H9 (cell line): ENCODE measurements around the gene AK4. TPM values are rescaled to one million over a fixed set of nuclear protein-coding genes. Genes with fewer than 3 reads are reported as not detected.

Experiments
- DNase-seq: peaks from one replicate; pipeline ENCODE4 v3.0.0-alpha.2; 2017
- H2AFZ ChIP-seq: one replicate; pipeline ENCODE4 v1.6.1; 2013; ENCODE audit warnings: mild to moderate bottlenecking, low read length, control low read depth, moderate library complexity
- H2AK5ac ChIP-seq: 2 replicates; pipeline ENCODE4 v1.6.1; 2013; ENCODE audit warnings: low read length, control low read depth, mixed read lengths; ENCODE audit not compliant: insufficient read length
- H2BK120ac ChIP-seq: one replicate; pipeline ENCODE4 v1.6.1; 2013; ENCODE audit warnings: low read depth, mild to moderate bottlenecking, low read length, control low read depth, inconsistent platforms; ENCODE audit not compliant: poor library complexity, severe bottlenecking
- H2BK12ac ChIP-seq: 2 replicates; pipeline ENCODE4 v1.6.1; 2013; ENCODE audit warnings: low read length, control low read depth, mixed read lengths, low read depth; ENCODE audit not compliant: insufficient read length
- H2BK15ac ChIP-seq: 2 replicates; pipeline ENCODE4 v1.6.1; 2013; ENCODE audit warnings: low read depth, low read length, control low read depth
- H2BK20ac ChIP-seq: one replicate; pipeline ENCODE4 v1.6.1; 2013; ENCODE audit warnings: low read depth, mild to moderate bottlenecking, low read length, control low read depth, inconsistent platforms; ENCODE audit not compliant: poor library complexity, severe bottlenecking
- H2BK5ac ChIP-seq: 2 replicates; pipeline ENCODE4 v1.6.1; 2013; ENCODE audit warnings: low read length, control low read depth, mixed read lengths; ENCODE audit not compliant: insufficient read length
- H3K14ac ChIP-seq: 2 replicates; pipeline ENCODE4 v1.6.1; 2013; ENCODE audit warnings: low read length, control low read depth; ENCODE audit not compliant: insufficient read depth
- H3K18ac ChIP-seq: 2 replicates; pipeline ENCODE4 v1.6.1; 2013; ENCODE audit warnings: low read depth, mild to moderate bottlenecking, mixed read lengths, low read length, control low read depth; ENCODE audit not compliant: insufficient read length
- H3K23ac ChIP-seq: 2 replicates; pipeline ENCODE4 v1.6.1; 2013; ENCODE audit warnings: low read length, control low read depth, mixed read lengths, low read depth; ENCODE audit not compliant: insufficient read length
- H3K23me2 ChIP-seq: 2 replicates; pipeline ENCODE4 v1.6.1; 2013; ENCODE audit warnings: low read depth, mild to moderate bottlenecking, mixed read lengths, low read length, control low read depth; ENCODE audit not compliant: insufficient read length, poor library complexity, severe bottlenecking
- H3K27ac ChIP-seq: 2 replicates; pipeline ENCODE4 v1.5.1; 2013; ENCODE audit warnings: low read length, control low read depth, mixed read lengths, low read depth; ENCODE audit not compliant: insufficient read length
- H3K27me3 ChIP-seq: 2 replicates; pipeline ENCODE4 v1.6.1; 2013; ENCODE audit warnings: low read length, control low read depth, inconsistent platforms; ENCODE audit not compliant: insufficient read depth
- H3K4ac ChIP-seq: 2 replicates; pipeline ENCODE4 v1.6.1; 2013; ENCODE audit warnings: low read depth, mild to moderate bottlenecking, control low read depth, inconsistent platforms, low read length, moderate library complexity
- H3K4me1 ChIP-seq: 2 replicates; pipeline ENCODE4 v1.6.1; 2013; ENCODE audit warnings: low read length, control low read depth, inconsistent platforms; ENCODE audit not compliant: insufficient read depth
- H3K4me2 ChIP-seq: 2 replicates; pipeline ENCODE4 v1.6.1; 2013; ENCODE audit warnings: low read length, control low read depth, mixed read lengths; ENCODE audit not compliant: insufficient read length, insufficient read depth
- H3K56ac ChIP-seq: 2 replicates; pipeline ENCODE4 v1.6.1; 2013; ENCODE audit warnings: low read depth, mild to moderate bottlenecking, mixed read lengths, low read length, control low read depth; ENCODE audit not compliant: insufficient read length
- H3K79me1 ChIP-seq: 2 replicates; pipeline ENCODE4 v1.6.1; 2013; ENCODE audit warnings: low read depth, mild to moderate bottlenecking, moderate library complexity, low read length, control low read depth, inconsistent platforms; ENCODE audit not compliant: insufficient read depth, poor library complexity, severe bottlenecking
- H3K79me2 ChIP-seq: 2 replicates; pipeline ENCODE4 v1.6.1; 2013; ENCODE audit warnings: low read length, control low read depth, inconsistent platforms; ENCODE audit not compliant: insufficient read depth
- H3K9ac ChIP-seq: 2 replicates; pipeline ENCODE4 v1.6.1; 2013; ENCODE audit warnings: low read length, control low read depth, mixed read lengths; ENCODE audit not compliant: insufficient read length; ENCODE audit errors: extremely low read depth
- H3K9me3 ChIP-seq: one replicate; pipeline ENCODE4 v1.6.1; 2013; ENCODE audit warnings: low read depth, low read length, inconsistent platforms; ENCODE audit not compliant: control insufficient read depth
- H3T11ph ChIP-seq: one replicate; pipeline ENCODE4 v1.6.1; 2013; ENCODE audit warnings: mild to moderate bottlenecking, low read length, control low read depth, inconsistent platforms
- H4K20me1 ChIP-seq: one replicate; pipeline ENCODE4 v1.6.1; 2013; ENCODE audit not compliant: control insufficient read depth, insufficient read length, insufficient read depth
- H4K5ac ChIP-seq: 2 replicates; pipeline ENCODE4 v1.6.1; 2013; ENCODE audit warnings: low read depth, mild to moderate bottlenecking, mixed read lengths, low read length, control low read depth; ENCODE audit not compliant: insufficient read length
- H4K8ac ChIP-seq: replicated peaks from 2 replicates; pipeline ENCODE4 v1.6.1; 2013; ENCODE audit warnings: low read length, control low read depth, mixed read lengths, low read depth; ENCODE audit not compliant: insufficient read length
- H4K91ac ChIP-seq: 2 replicates; pipeline ENCODE4 v1.6.1; 2013; ENCODE audit warnings: low read depth, mild to moderate bottlenecking, moderate library complexity, mixed read lengths, low read length, control low read depth; ENCODE audit not compliant: insufficient read length
- H3K27ac Mint-ChIP-seq, 3 experiments: 2 replicates in 2 of 3; 3 replicates in 1 of 3; pipeline ENCODE4 v1.8.0; 2020 to 2021; ENCODE audit warnings: mixed read lengths in 3 of 3, mild to moderate bottlenecking in 1 of 3, moderate library complexity in 1 of 3
- H3K27me3 Mint-ChIP-seq: 2 replicates; pipeline ENCODE4 v1.8.0; 2021; ENCODE audit warnings: low read depth, mild to moderate bottlenecking, moderate library complexity, mixed read lengths
- H3K36me3 Mint-ChIP-seq, 3 experiments: 2 replicates in 2 of 3; 3 replicates in 1 of 3; pipeline ENCODE4 v1.8.0; 2020 to 2021; ENCODE audit warnings: low read depth in 3 of 3, mixed read lengths in 3 of 3; ENCODE audit not compliant: insufficient read depth in 1 of 3
- H3K4me1 Mint-ChIP-seq, 2 experiments: 2 replicates each; pipeline ENCODE4 v1.8.0; 2020; ENCODE audit warnings: mixed read lengths in 2 of 2
- H3K4me3 Mint-ChIP-seq, 2 experiments: 2 replicates in 1 of 2; 3 replicates in 1 of 2; pipeline ENCODE4 v1.8.0; 2020 to 2021; ENCODE audit warnings: mild to moderate bottlenecking in 2 of 2, mixed read lengths in 2 of 2, moderate library complexity in 1 of 2
- H3K9me3 Mint-ChIP-seq, 2 experiments: 2 replicates in 1 of 2; 3 replicates in 1 of 2; pipeline ENCODE4 v1.8.0; 2020; ENCODE audit warnings: mild to moderate bottlenecking in 2 of 2, mixed read lengths in 2 of 2, moderate library complexity in 1 of 2
- WGBS: extraction: QIAGEN DNeasy Blood & Tissue Kit; methylation state at CpG from one replicate; pipeline ENCODE4 v1.1.7; 2013; ENCODE audit warnings: missing lambda C conversion rate, low lambda C conversion rate, mixed read lengths; ENCODE audit not compliant: insufficient read length; ENCODE audit errors: extremely low coverage; 5-methylcytosine and 5-hydroxymethylcytosine counted together
- total RNA-seq: library from RNA; stranded (reverse); gene quantifications from 2 replicates; pipeline ENCODE4 v1.2.1, GENCODE V29; 2021
- TF ChIP-seq, protein P1 (sequence below): fragments of 200-600 bp; sonication (generic); conservative IDR thresholded peaks from 3 replicates; pipeline ENCODE4 v1.8.0; 2021; ENCODE audit warnings: antibody characterized with exemption, mild to moderate bottlenecking

Gene AK4
- total RNA-seq, 1 experiment from 2014 or later: 45.6 TPM

DNA sequence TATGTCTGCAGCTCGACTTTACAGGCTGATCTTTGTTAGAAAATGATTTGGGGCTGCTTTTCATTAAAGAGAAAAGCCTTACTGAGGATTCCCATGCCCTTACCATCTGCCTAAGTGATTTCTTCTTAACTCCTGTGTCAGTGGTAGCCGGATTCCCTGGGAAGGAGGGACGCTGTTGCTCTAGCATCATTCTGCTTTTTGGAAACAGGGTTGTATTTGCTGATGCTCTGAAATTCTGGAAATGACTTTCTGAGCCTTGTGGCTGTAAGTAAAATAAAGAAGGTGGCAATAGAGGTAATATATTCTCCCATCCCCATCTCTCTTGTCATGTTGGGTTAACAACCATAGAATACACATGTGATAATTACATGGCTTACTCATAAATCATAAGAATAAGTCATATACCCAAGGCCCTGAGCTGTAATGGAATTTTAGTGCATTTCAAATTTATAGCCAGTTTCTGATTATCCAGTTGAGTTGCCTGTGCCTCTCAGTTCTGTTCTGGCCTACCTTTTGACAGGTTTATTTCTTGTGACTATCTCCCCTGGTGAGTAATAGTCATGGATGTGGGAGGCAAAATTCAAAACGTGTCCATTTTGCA is 74.4 kb downstream of the AK4 start:
- no peak overlapping the region for H4K8ac ChIP-seq
- H3K27me3 Mint-ChIP-seq: no peaks in the 10 kb centered on the region
- peaks cover 8% of the 10 kb centered on the region in 2 experiments for H3K4me1 Mint-ChIP-seq
- no peak overlapping the region for H3K23ac ChIP-seq
- no peaks in the 10 kb centered on the region for H3K9me3 ChIP-seq
- no peaks in the 10 kb centered on the region for H3K27me3 ChIP-seq
- H3K4me2 ChIP-seq: no peak overlapping the region
- H3K27ac ChIP-seq: no peak overlapping the region
- no peak overlapping the region for H3T11ph ChIP-seq
- H3K56ac ChIP-seq: no peak overlapping the region
- no peak overlapping the region for H4K5ac ChIP-seq
- no peak overlapping the region for H2AFZ ChIP-seq
- no peak overlapping the region for H3K18ac ChIP-seq
- no peak overlapping the region for H2BK12ac ChIP-seq
- H4K91ac ChIP-seq: no peak overlapping the region
- no peak overlapping the region for H2BK20ac ChIP-seq
- no peak overlapping the region for H2BK15ac ChIP-seq
- H2BK5ac ChIP-seq: no peak overlapping the region
- TF ChIP-seq, protein P1, sequence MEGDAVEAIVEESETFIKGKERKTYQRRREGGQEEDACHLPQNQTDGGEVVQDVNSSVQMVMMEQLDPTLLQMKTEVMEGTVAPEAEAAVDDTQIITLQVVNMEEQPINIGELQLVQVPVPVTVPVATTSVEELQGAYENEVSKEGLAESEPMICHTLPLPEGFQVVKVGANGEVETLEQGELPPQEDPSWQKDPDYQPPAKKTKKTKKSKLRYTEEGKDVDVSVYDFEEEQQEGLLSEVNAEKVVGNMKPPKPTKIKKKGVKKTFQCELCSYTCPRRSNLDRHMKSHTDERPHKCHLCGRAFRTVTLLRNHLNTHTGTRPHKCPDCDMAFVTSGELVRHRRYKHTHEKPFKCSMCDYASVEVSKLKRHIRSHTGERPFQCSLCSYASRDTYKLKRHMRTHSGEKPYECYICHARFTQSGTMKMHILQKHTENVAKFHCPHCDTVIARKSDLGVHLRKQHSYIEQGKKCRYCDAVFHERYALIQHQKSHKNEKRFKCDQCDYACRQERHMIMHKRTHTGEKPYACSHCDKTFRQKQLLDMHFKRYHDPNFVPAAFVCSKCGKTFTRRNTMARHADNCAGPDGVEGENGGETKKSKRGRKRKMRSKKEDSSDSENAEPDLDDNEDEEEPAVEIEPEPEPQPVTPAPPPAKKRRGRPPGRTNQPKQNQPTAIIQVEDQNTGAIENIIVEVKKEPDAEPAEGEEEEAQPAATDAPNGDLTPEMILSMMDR: no peak
- H3K79me1 ChIP-seq: peaks cover 2% of the 10 kb centered on the region
- H3K4me1 ChIP-seq: no peaks in the 10 kb centered on the region
- no peak for DNase-seq
- H3K23me2 ChIP-seq: no peaks in the 10 kb centered on the region
- no peak overlapping the region for H2AK5ac ChIP-seq
- H3K79me2 ChIP-seq: no peaks in the 10 kb centered on the region
- peak overlapping the region in 1 of 3 experiments; percentile 13; a peak in 2 of 7 replicates for H3K27ac Mint-ChIP-seq
- no CpG with 5 or more reads among the region's 4 CpGs for WGBS
- H3K36me3 Mint-ChIP-seq: peaks cover 4 to 25% (median 8%) of the 10 kb centered on the region in 3 experiments
- H2BK120ac ChIP-seq: no peak overlapping the region
- no peak overlapping the region for H3K14ac ChIP-seq
- no peak overlapping the region for H3K4me3 Mint-ChIP-seq
- H3K9me3 Mint-ChIP-seq: no peaks in the 10 kb centered on the region
- H3K9ac ChIP-seq: no peak overlapping the region
- no peaks in the 10 kb centered on the region for H4K20me1 ChIP-seq
- no peak overlapping the region for H3K4ac ChIP-seq
